Measurements from ENCODE around the gene CHP1. TPM values are rescaled to one million over a fixed set of nuclear protein-coding genes. Genes with fewer than 3 reads are reported as not detected.
"Not testable (repeated sequence)": the region's sequence is repeated elsewhere in the genome, so short reads cannot be mapped to it uniquely, and the experiment has no call there.

CHP1 gene
- total RNA-seq, 1 donor from 2014 or later = 71.6 TPM

- intact Hi-C loops (cut with DNase I) = no loop called here
- no peak for ATAC-seq
Measured at GRCh38 chr15:41285285-41285684, 54.2 kb downstream of the CHP1 start.

GRCh38 chr15:41286665-41287333, 55.7 kb downstream of the CHP1 start:
- intact Hi-C loops (cut with DNase I) = no loop called here
- DNase-seq (ENCODE audit: low spot score) (no peak), ATAC-seq (no peak)

More at GRCh38 chr15:41285285-41285684, 54.2 kb downstream of the CHP1 start:
- no peak for DNase-seq (ENCODE audit: low spot score)

GRCh38 chr15:41288464-41288863, 57.4 kb downstream of the CHP1 start:
- DNase-seq (ENCODE audit: low spot score) (no peak), ATAC-seq (no peak)
- intact Hi-C loops (cut with DNase I) = no loop called here

GRCh38 chr15:41289953-41290352, 58.9 kb downstream of the CHP1 start:
- DNase-seq (ENCODE audit: low spot score) = no peak
- intact Hi-C loops (cut with DNase I) = no loop called here
- ATAC-seq = no peak

- intact Hi-C loops (cut with DNase I) = no loop called here
- ATAC-seq = peak; percentile 65
- DNase-seq (ENCODE audit: low spot score) = no peak
Measured at GRCh38 chr15:41291065-41291631, 60.1 kb downstream of the CHP1 start.

- no peak for ATAC-seq
- DNase-seq (ENCODE audit: low spot score) = no peak
- intact Hi-C loops (cut with DNase I) = no loop called here
Measured at GRCh38 chr15:41292521-41292920, 61.5 kb downstream of the CHP1 start.

GRCh38 chr15:41301139-41301538, 70.1 kb downstream of the CHP1 start:
- intact Hi-C loops (cut with DNase I); ATAC-seq; DNase-seq (ENCODE audit: low spot score): not testable (repeated sequence)

- intact Hi-C loops (cut with DNase I) = no loop called here
- no peak for DNase-seq (ENCODE audit: low spot score)
- no peak for ATAC-seq
Measured at GRCh38 chr15:41301587-41301986, 70.5 kb downstream of the CHP1 start.

- intact Hi-C loops (cut with DNase I) = no loop called here
- DNase-seq (ENCODE audit: low spot score) (no peak), ATAC-seq (no peak)
Measured at GRCh38 chr15:41304149-41304770, 73.2 kb downstream of the CHP1 start.

- intact Hi-C loops (cut with DNase I) = no loop called here
- ATAC-seq (no peak), DNase-seq (ENCODE audit: low spot score) (no peak)
Measured at GRCh38 chr15:41307679-41308078, 76.6 kb downstream of the CHP1 start.

- intact Hi-C loops (cut with DNase I) = no loop called here
- no peak for DNase-seq (ENCODE audit: low spot score)
- ATAC-seq = no peak
Measured at GRCh38 chr15:41309226-41309905, 78.3 kb downstream of the CHP1 start.

GRCh38 chr15:41320805-41321330, 89.8 kb downstream of the CHP1 start:
- ATAC-seq; intact Hi-C loops (cut with DNase I); DNase-seq (ENCODE audit: low spot score): not testable (repeated sequence)

- DNase-seq (ENCODE audit: low spot score) = no peak
- intact Hi-C loops (cut with DNase I) = no loop called here
- no peak for ATAC-seq
Measured at GRCh38 chr15:41323611-41324010, 92.5 kb downstream of the CHP1 start.

GRCh38 chr15:41331281-41331680, 100.2 kb downstream of the CHP1 start:
- no peak for DNase-seq (ENCODE audit: low spot score)
- intact Hi-C loops (cut with DNase I) = no loop called here
- no peak for ATAC-seq

Other genes with a start within 250 kb of the CHP1 start
- gene INO80, start 115.0 kb upstream of the CHP1 start, total RNA-seq = 30.2 TPM
- gene EXD1, start 511 bp upstream of the CHP1 start, total RNA-seq = not detected
- gene OIP5, start 101.3 kb downstream of the CHP1 start, total RNA-seq = 0.40 TPM
- 3.1 TPM for gene NUSAP1, start 101.6 kb downstream of the CHP1 start, total RNA-seq
- 14.4 TPM for gene NDUFAF1, start 171.2 kb downstream of the CHP1 start, total RNA-seq
- gene RTF1, start 185.8 kb downstream of the CHP1 start, total RNA-seq = 35.4 TPM

Data from sciatic nerve (tissue), 2 donors.